GM23338 (cell line): ENCODE results near the gene FAM131B. TPM values are rescaled to one million over a fixed set of nuclear protein-coding genes. Genes with fewer than 3 reads are reported as not detected.
A peak's percentile ranks its signal among the peaks of the same experiment; 100 is the strongest.

Source experiments
- ATAC-seq: fragments of 200-7000 bp; cut with Tn5 transposase; 3 replicates; pipeline ENCODE4 v1.9.1; 2020
- DNase-seq: peaks from one replicate; pipeline ENCODE4 v3.0.0-alpha.2; 2015; ENCODE audit warnings: low spot score
- H2AFZ ChIP-seq: fragments of 200-600 bp; sonication (generic); 2 replicates; pipeline ENCODE4 v1.8.0; 2016; ENCODE audit warnings: antibody characterized with exemption, mild to moderate bottlenecking, moderate library complexity
- H3F3A ChIP-seq: fragments of 200-600 bp; sonication (generic); replicated peaks from 2 replicates; pipeline ENCODE4 v1.8.0; 2017; ENCODE audit warnings: antibody characterized with exemption, mixed run types, low read depth
- H3K27ac ChIP-seq: fragments of 200-600 bp; sonication (generic); 2 replicates; pipeline ENCODE4 v1.6.1; 2016; ENCODE audit warnings: low read depth
- H3K27me3 ChIP-seq: fragments of 200-600 bp; sonication (generic); 2 replicates; pipeline ENCODE4 v1.8.0; 2016; ENCODE audit warnings: mild to moderate bottlenecking, mixed run types, moderate library complexity; ENCODE audit not compliant: insufficient read depth
- H3K36me3 ChIP-seq: fragments of 200-600 bp; sonication (generic); 2 replicates; pipeline ENCODE4 v1.8.0; 2016; ENCODE audit warnings: mild to moderate bottlenecking; ENCODE audit not compliant: insufficient read depth
- H3K4me1 ChIP-seq: fragments of 200-600 bp; sonication (generic); 2 replicates; pipeline ENCODE4 v1.8.0; 2016; ENCODE audit warnings: mild to moderate bottlenecking, moderate library complexity; ENCODE audit not compliant: insufficient read depth
- H3K4me2 ChIP-seq: fragments of 200-600 bp; sonication (generic); 2 replicates; pipeline ENCODE4 v1.7.1; 2017; ENCODE audit warnings: mixed run types
- H3K4me3 ChIP-seq: fragments of 200-600 bp; sonication (generic); 2 replicates; pipeline ENCODE4 v1.6.1; 2016; ENCODE audit warnings: mixed run types
- H3K79me2 ChIP-seq: fragments of 200-600 bp; sonication (generic); replicated peaks from 2 replicates; pipeline ENCODE4 v1.8.0; 2017; ENCODE audit warnings: mild to moderate bottlenecking; ENCODE audit not compliant: insufficient read depth
- H3K9me2 ChIP-seq: fragments of 200-600 bp; sonication (generic); 2 replicates; pipeline ENCODE4 v1.8.0; 2017; ENCODE audit not compliant: insufficient read depth
- H4K20me1 ChIP-seq: fragments of 200-600 bp; sonication (generic); replicated peaks from 2 replicates; pipeline ENCODE4 v1.8.0; 2017; ENCODE audit warnings: mild to moderate bottlenecking; ENCODE audit not compliant: insufficient read depth
- H3K27ac Mint-ChIP-seq: 2 replicates; pipeline ENCODE4 v1.8.0; 2020; ENCODE audit warnings: inconsistent platforms, mild to moderate bottlenecking, moderate library complexity, mixed read lengths
- H3K27me3 Mint-ChIP-seq: 3 replicates; pipeline ENCODE4 v1.8.0; 2022; ENCODE audit warnings: low read depth, mild to moderate bottlenecking, moderate library complexity, mixed read lengths, inconsistent platforms; ENCODE audit not compliant: insufficient read depth, poor library complexity
- H3K36me3 Mint-ChIP-seq: 3 replicates; pipeline ENCODE4 v1.8.0; 2021; ENCODE audit warnings: low read depth, mild to moderate bottlenecking, inconsistent platforms, moderate library complexity, mixed read lengths
- H3K4me1 Mint-ChIP-seq: 3 replicates; pipeline ENCODE4 v1.8.0; 2020; ENCODE audit warnings: mild to moderate bottlenecking, inconsistent platforms, mixed read lengths
- H3K4me3 Mint-ChIP-seq: 3 replicates; pipeline ENCODE4 v1.8.0; 2021; ENCODE audit warnings: moderate library complexity, mild to moderate bottlenecking, inconsistent platforms, mixed read lengths
- H3K9me3 Mint-ChIP-seq: 3 replicates; pipeline ENCODE4 v1.8.0; 2020; ENCODE audit warnings: moderate library complexity, mild to moderate bottlenecking, inconsistent platforms, mixed read lengths
- EZH2phosphoT487 ChIP-seq: fragments of 200-600 bp; sonication (generic); IDR thresholded peaks from one replicate; pipeline ENCODE4 v1.8.1; 2018; ENCODE audit warnings: antibody characterized with exemption; ENCODE audit not compliant: unreplicated experiment
- JUNB ChIP-seq: IDR thresholded peaks from one replicate; pipeline ENCODE4 v1.6.1; 2016; ENCODE audit warnings: antibody characterized with exemption; ENCODE audit not compliant: unreplicated experiment
- POLR2AphosphoS5 ChIP-seq: IDR thresholded peaks from 2 replicates; pipeline ENCODE4 v1.6.1; 2016; ENCODE audit warnings: antibody characterized with exemption, low read depth
- STAT1 ChIP-seq: IDR thresholded peaks from one replicate; pipeline ENCODE4 v1.6.1; 2016; ENCODE audit warnings: antibody characterized with exemption; ENCODE audit not compliant: unreplicated experiment
- polyA plus RNA-seq: library from polyadenylated mRNA; unstranded; fragments of >200 nt; fragmentation: Nextera tagmentation; extraction: Ambion mirVana; gene quantifications from 2 replicates; pipeline ENCODE4 v1.2.1, GENCODE V29; 2016
- total RNA-seq: library from RNA; depleted of rRNA; stranded (reverse); fragments of >200 nt; shearing (Covaris generic); gene quantifications from 2 replicates; pipeline ENCODE4 v1.2.3, GENCODE V29; 2014
- TF ChIP-seq, protein P1 (sequence below): IDR thresholded peaks from one replicate; pipeline ENCODE4 v1.6.1; 2018; ENCODE audit warnings: antibody characterized with exemption; ENCODE audit not compliant: unreplicated experiment
- TF ChIP-seq, protein P2 (sequence below): IDR thresholded peaks from 2 replicates; pipeline ENCODE4 v1.6.1; 2016; ENCODE audit warnings: antibody characterized with exemption

Gene FAM131B
- total and polyA plus RNA-seq, 2 experiments from 2014 or later: 4.7 to 30.2 TPM

DNA sequence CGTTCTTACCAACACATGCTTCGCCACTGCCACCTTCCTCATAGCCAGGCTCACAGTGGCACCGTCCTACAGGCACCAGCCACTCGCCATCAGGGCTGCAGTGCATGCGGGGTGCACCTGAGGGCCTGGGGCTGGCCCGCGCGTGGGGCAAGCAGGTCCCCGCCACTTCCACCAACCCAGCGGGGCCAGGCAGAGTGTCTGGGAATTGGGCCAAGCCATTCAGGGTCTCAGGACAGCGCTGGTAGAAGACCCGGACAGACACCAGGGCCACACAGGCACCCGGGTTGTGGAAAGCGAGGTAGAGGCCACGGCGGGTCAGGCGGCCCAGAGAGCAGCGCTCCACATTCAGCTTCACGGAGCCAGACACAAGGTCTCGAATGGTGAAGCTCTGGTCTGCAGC, 37.1 kb upstream of the FAM131B start:
- no peak for ATAC-seq
- Histone ChIP-seq H3K79me2 (peaks cover 32% of the 10 kb centered on the region), H3K4me2 (no peak overlapping the region), H3K9me2 (no peaks in the 10 kb centered on the region), H2AFZ (no peak overlapping the region), H3K4me3 (no peak overlapping the region), H3K4me1 (peaks cover 14% of the 10 kb centered on the region), H3K27ac (no peak overlapping the region), H4K20me1 (peaks cover 5% of the 10 kb centered on the region), H3K36me3 (peaks cover 37% of the 10 kb centered on the region), H3F3A (0 out of 2 replicates have a peak, but pooled peaks cover 5% of the 10 kb centered on the region), H3K27me3 (no peaks in the 10 kb centered on the region)
- TF ChIP-seq, protein P1, sequence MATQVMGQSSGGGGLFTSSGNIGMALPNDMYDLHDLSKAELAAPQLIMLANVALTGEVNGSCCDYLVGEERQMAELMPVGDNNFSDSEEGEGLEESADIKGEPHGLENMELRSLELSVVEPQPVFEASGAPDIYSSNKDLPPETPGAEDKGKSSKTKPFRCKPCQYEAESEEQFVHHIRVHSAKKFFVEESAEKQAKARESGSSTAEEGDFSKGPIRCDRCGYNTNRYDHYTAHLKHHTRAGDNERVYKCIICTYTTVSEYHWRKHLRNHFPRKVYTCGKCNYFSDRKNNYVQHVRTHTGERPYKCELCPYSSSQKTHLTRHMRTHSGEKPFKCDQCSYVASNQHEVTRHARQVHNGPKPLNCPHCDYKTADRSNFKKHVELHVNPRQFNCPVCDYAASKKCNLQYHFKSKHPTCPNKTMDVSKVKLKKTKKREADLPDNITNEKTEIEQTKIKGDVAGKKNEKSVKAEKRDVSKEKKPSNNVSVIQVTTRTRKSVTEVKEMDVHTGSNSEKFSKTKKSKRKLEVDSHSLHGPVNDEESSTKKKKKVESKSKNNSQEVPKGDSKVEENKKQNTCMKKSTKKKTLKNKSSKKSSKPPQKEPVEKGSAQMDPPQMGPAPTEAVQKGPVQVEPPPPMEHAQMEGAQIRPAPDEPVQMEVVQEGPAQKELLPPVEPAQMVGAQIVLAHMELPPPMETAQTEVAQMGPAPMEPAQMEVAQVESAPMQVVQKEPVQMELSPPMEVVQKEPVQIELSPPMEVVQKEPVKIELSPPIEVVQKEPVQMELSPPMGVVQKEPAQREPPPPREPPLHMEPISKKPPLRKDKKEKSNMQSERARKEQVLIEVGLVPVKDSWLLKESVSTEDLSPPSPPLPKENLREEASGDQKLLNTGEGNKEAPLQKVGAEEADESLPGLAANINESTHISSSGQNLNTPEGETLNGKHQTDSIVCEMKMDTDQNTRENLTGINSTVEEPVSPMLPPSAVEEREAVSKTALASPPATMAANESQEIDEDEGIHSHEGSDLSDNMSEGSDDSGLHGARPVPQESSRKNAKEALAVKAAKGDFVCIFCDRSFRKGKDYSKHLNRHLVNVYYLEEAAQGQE: no peak
- TF ChIP-seq JUNB (no peak), EZH2phosphoT487 (no peak), STAT1 (no peak)
- TF ChIP-seq, protein P2, sequence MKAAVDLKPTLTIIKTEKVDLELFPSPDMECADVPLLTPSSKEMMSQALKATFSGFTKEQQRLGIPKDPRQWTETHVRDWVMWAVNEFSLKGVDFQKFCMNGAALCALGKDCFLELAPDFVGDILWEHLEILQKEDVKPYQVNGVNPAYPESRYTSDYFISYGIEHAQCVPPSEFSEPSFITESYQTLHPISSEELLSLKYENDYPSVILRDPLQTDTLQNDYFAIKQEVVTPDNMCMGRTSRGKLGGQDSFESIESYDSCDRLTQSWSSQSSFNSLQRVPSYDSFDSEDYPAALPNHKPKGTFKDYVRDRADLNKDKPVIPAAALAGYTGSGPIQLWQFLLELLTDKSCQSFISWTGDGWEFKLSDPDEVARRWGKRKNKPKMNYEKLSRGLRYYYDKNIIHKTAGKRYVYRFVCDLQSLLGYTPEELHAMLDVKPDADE: no peak
- no peak for DNase-seq
- Mint-ChIP-seq H3K4me1 (peaks cover 10% of the 10 kb centered on the region), H3K9me3 (no peaks in the 10 kb centered on the region), H3K27me3 (peaks cover 1% of the 10 kb centered on the region), H3K27ac (no peak overlapping the region), H3K36me3 (peaks cover 91% of the 10 kb centered on the region), H3K4me3 (no peak overlapping the region)

DNA sequence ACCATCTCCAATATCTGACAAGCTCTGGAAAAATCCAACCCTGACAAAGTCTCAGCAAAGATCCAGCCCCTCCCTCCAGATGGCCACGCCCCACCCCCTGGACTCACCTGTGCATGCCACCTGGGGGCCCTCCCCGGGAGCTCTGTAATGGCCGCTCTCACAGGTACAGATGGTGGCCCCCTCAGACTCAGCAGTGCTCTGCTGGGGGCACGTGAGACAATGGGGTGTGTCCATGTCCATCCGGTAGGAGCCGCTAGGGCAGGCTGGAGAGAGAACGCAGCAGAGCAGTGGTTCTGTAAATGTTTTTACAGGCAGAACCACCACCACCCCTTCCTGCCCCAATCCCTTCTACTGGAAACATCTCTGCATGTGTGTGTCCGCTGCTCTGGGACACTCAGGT, 36.6 kb upstream of the FAM131B start:
- H3K36me3 Mint-ChIP-seq: peaks cover 92% of the 10 kb centered on the region

More for the DNA sequence above, 36.6 kb upstream of the FAM131B start:
- no peak overlapping the region for H3K27ac Mint-ChIP-seq
- Histone ChIP-seq H3K27ac (no peak overlapping the region), H3F3A (0 out of 2 replicates have a peak, but pooled peaks cover 8% of the 10 kb centered on the region), H3K36me3 (peaks cover 40% of the 10 kb centered on the region), H2AFZ (no peak overlapping the region), H3K9me2 (no peaks in the 10 kb centered on the region), H4K20me1 (peaks cover 5% of the 10 kb centered on the region), H3K4me1 (peaks cover 10% of the 10 kb centered on the region), H3K4me3 (no peak overlapping the region), H3K79me2 (peaks cover 27% of the 10 kb centered on the region), H3K4me2 (no peak overlapping the region), H3K27me3 (no peaks in the 10 kb centered on the region)
- no peak overlapping the region for H3K4me3 Mint-ChIP-seq
- DNase-seq (no peak), ATAC-seq (no peak)
- peaks cover 8% of the 10 kb centered on the region for H3K4me1 Mint-ChIP-seq
- H3K27me3 Mint-ChIP-seq: peaks cover 1% of the 10 kb centered on the region
- no peaks in the 10 kb centered on the region for H3K9me3 Mint-ChIP-seq
- 0 out of 2 replicates have a peak, but pooled peaks have one; percentile 13 for TF ChIP-seq POLR2AphosphoS5
- TF ChIP-seq, protein P1: no peak
